SU-DHL-6 (cell line): ENCODE measurements around the gene HOXA7.

Source experiments
- H2AFZ ChIP-seq: fragments of 200-600 bp; sonication (generic); 2 replicates; pipeline ENCODE4 v1.6.1; 2014; ENCODE audit warnings: low read depth, mild to moderate bottlenecking, moderate library complexity, mixed read lengths, antibody characterized with exemption, low read length; ENCODE audit not compliant: severe bottlenecking
- H3F3A ChIP-seq: fragments of 200-600 bp; shearing (Covaris generic); 2 replicates; pipeline ENCODE4 v1.6.0; 2016; ENCODE audit warnings: antibody characterized with exemption, mild to moderate bottlenecking; ENCODE audit not compliant: insufficient read depth
- H3K27ac ChIP-seq: fragments of 200-600 bp; sonication (generic); 2 replicates; pipeline ENCODE4 v1.5.1; 2016; ENCODE audit warnings: low read depth, mild to moderate bottlenecking, low read length, moderate library complexity, mixed read lengths
- H3K27me3 ChIP-seq: fragments of 200-600 bp; sonication (generic), shearing (Covaris generic); 2 replicates; pipeline ENCODE4 v1.6.0; 2014; ENCODE audit warnings: mild to moderate bottlenecking, low read length
- H3K36me3 ChIP-seq: fragments of 200-600 bp; sonication (generic); 2 replicates; pipeline ENCODE4 v1.6.1; 2014; ENCODE audit warnings: mild to moderate bottlenecking, low read length, mixed read lengths
- H3K4me2 ChIP-seq: fragments of 300-600, 200-600 bp; shearing (Covaris generic), sonication (generic); 2 replicates; pipeline ENCODE4 v1.6.0; 2014; ENCODE audit warnings: low read length, low read depth, mild to moderate bottlenecking; ENCODE audit not compliant: poor library complexity, severe bottlenecking
- H3K4me3 ChIP-seq: fragments of 200-600 bp; sonication (generic); 2 replicates; pipeline ENCODE4 v1.5.1; 2014; ENCODE audit warnings: antibody characterized with exemption, low read length, mild to moderate bottlenecking, mixed read lengths; ENCODE audit not compliant: insufficient read depth, poor library complexity, severe bottlenecking
- H3K79me2 ChIP-seq: fragments of 200-600 bp; sonication (generic); 2 replicates; pipeline ENCODE4 v1.6.1; 2014; ENCODE audit warnings: mild to moderate bottlenecking, low read length, moderate library complexity; ENCODE audit not compliant: insufficient read depth
- H3K9ac ChIP-seq: fragments of 200-600 bp; sonication (generic); 2 replicates; pipeline ENCODE4 v1.7.0; 2014; ENCODE audit warnings: mild to moderate bottlenecking, low read length
- H3K9me2 ChIP-seq: fragments of 200-600 bp; sonication (generic); replicated peaks from 2 replicates; pipeline ENCODE4 v1.6.1; 2014; ENCODE audit warnings: low read length; ENCODE audit not compliant: insufficient read depth
- H3K9me3 ChIP-seq: fragments of 200-600 bp; sonication (generic); 2 replicates; pipeline ENCODE4 v1.6.1; 2014; ENCODE audit warnings: low read length, mixed read lengths; ENCODE audit not compliant: insufficient read depth
- H4K20me1 ChIP-seq: fragments of 200-600 bp; sonication (generic); 2 replicates; pipeline ENCODE4 v1.6.1; 2014; ENCODE audit warnings: low read depth, mild to moderate bottlenecking, antibody characterized with exemption, low read length, moderate library complexity, mixed read lengths
- CTCF ChIP-seq: fragments of 200-600 bp; sonication (generic); IDR thresholded peaks from one replicate; pipeline ENCODE4 v1.5.1; 2017; ENCODE audit warnings: antibody characterized with exemption, mild to moderate bottlenecking, low read length, moderate library complexity; ENCODE audit not compliant: insufficient read depth, poor library complexity, severe bottlenecking
- EZH2phosphoT487 ChIP-seq: fragments of 200-600 bp; sonication (generic), shearing (Covaris generic); conservative IDR thresholded peaks from 2 replicates; pipeline ENCODE4 v1.6.1; 2018; ENCODE audit warnings: mild to moderate bottlenecking, antibody characterized with exemption, low read length, moderate library complexity, mixed read lengths

Gene HOXA7

GRCh38 chr7:27142580-27143022 is 13.9 kb downstream of the HOXA7 start:
- Histone ChIP-seq H3K9ac (no peak overlapping the region), H3K4me2 (no peak overlapping the region), H3F3A (no peaks in the 10 kb centered on the region), H3K9me2 (no peaks in the 10 kb centered on the region), H3K4me3 (no peak overlapping the region), H3K27me3 (no peaks in the 10 kb centered on the region), H3K79me2 (no peaks in the 10 kb centered on the region), H4K20me1 (no peaks in the 10 kb centered on the region), H2AFZ (no peak overlapping the region), H3K9me3 (no peaks in the 10 kb centered on the region), H3K36me3 (no peaks in the 10 kb centered on the region), H3K27ac (no peak overlapping the region)
- TF ChIP-seq CTCF (no peak), EZH2phosphoT487 (no peak)

- Histone ChIP-seq H3K27ac (no peak overlapping the region), H3K4me2 (no peak overlapping the region), H2AFZ (no peak overlapping the region), H3K9me3 (no peaks in the 10 kb centered on the region), H3F3A (no peaks in the 10 kb centered on the region), H3K9me2 (no peaks in the 10 kb centered on the region), H4K20me1 (no peaks in the 10 kb centered on the region), H3K27me3 (no peaks in the 10 kb centered on the region), H3K9ac (no peak overlapping the region), H3K36me3 (no peaks in the 10 kb centered on the region), H3K79me2 (no peaks in the 10 kb centered on the region), H3K4me3 (no peak overlapping the region)
- no peak for TF ChIP-seq CTCF
- no peak for TF ChIP-seq EZH2phosphoT487
These were observed 14.4 kb downstream of the HOXA7 start for GRCh38 chr7:27141923-27142579.

GRCh38 chr7:27141137-27141922 is 15.1 kb downstream of the HOXA7 start:
- no peaks in the 10 kb centered on the region for H3K9me3 ChIP-seq
- H3K36me3 ChIP-seq, result no peaks in the 10 kb centered on the region
- H3K9ac ChIP-seq, result no peak overlapping the region
- no peak overlapping the region for H2AFZ ChIP-seq
- TF ChIP-seq CTCF, result no peak
- TF ChIP-seq EZH2phosphoT487, result no peak
- no peak overlapping the region for H3K27ac ChIP-seq
- H4K20me1 ChIP-seq, result no peaks in the 10 kb centered on the region
- H3K4me2 ChIP-seq, result no peak overlapping the region
- H3F3A ChIP-seq, result no peaks in the 10 kb centered on the region
- no peaks in the 10 kb centered on the region for H3K79me2 ChIP-seq
- H3K27me3 ChIP-seq, result no peaks in the 10 kb centered on the region
- H3K9me2 ChIP-seq, result no peaks in the 10 kb centered on the region
- H3K4me3 ChIP-seq, result no peak overlapping the region
